Measurements from ENCODE around the gene ZNF3. TPM values are rescaled to one million over a fixed set of nuclear protein-coding genes. Genes with fewer than 3 reads are reported as not detected.

The ZNF3 gene
- total and polyA plus RNA-seq, 11 donors, result 11.2 to 21.2 (median 14.3) TPM

DNA sequence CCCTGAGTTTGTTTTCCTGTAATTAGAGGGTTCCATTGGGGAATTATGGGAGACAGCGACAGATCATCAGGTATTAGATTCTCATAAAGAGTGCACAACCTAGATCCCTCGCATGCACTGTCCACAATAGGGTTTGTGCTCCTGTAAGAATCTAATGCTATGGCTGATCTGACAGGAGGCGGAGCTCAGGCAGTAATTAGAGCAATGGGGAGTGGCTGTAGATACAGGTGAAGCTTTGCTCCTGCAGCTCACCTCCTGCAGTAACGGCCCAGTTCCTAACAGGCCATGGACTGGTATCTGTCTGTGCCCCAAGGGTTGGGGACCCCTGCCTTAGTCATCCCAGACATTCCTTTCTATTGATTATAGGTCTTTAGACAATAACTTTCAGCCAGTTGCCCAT lies 32.8 kb downstream of the ZNF3 start:
- intact Hi-C loops (cut with DNase I), result loop anchor here in 5 of 10 donors (1.0 to 5.0 kb wide), 6 partner anchors 33 to 56 kb away; partner anchors contain the start of genes AP4M1 (in 2 of the 5), MCM7 (in 2 of the 5), ZKSCAN1 (in 1 of the 5) and ZNF3 (in 1 of the 5)
- no peak overlapping the region for H3K27ac ChIP-seq

DNA sequence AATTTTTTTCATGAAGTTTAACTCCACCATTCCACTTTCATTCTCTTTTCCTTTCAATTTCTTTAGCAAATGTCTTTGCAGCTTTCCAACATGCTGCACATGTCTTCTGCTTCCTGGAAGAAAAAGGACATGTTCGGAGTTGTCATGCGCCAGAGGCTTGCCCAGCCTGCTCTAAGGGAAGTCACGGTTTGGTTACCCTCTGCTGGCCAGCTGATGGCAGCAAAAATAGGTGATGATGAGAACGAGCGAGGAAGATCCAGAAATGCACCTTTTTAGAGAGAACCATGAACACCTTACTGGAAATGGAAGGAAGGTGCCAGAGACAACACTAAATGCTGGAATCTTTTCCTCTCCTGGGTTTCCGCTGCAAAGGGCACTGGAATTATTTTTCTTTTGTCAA lies 36.8 kb downstream of the ZNF3 start:
- no peaks in the 10 kb centered on the region for H3K36me3 ChIP-seq
- no peak overlapping the region for H3K27ac ChIP-seq
- TF ChIP-seq, protein P1, sequence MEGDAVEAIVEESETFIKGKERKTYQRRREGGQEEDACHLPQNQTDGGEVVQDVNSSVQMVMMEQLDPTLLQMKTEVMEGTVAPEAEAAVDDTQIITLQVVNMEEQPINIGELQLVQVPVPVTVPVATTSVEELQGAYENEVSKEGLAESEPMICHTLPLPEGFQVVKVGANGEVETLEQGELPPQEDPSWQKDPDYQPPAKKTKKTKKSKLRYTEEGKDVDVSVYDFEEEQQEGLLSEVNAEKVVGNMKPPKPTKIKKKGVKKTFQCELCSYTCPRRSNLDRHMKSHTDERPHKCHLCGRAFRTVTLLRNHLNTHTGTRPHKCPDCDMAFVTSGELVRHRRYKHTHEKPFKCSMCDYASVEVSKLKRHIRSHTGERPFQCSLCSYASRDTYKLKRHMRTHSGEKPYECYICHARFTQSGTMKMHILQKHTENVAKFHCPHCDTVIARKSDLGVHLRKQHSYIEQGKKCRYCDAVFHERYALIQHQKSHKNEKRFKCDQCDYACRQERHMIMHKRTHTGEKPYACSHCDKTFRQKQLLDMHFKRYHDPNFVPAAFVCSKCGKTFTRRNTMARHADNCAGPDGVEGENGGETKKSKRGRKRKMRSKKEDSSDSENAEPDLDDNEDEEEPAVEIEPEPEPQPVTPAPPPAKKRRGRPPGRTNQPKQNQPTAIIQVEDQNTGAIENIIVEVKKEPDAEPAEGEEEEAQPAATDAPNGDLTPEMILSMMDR (IDR thresholded peaks at IDR 0.05), result no peak
- TF ChIP-seq POLR2A (IDR thresholded peaks at IDR 0.05), result no peak
- DNase-seq (no peak), ATAC-seq (no peak)
- intact Hi-C loops (cut with DNase I), result loop anchor here in 1 of 10 donors (5.0 kb wide), 1 partner anchor 47 kb away; no protein-coding TSS in a partner anchor
- H3K4me3 ChIP-seq, result no peak overlapping the region
- 68 to 79% (median 73%) methylated on average over 6 of the region's 6 CpGs for WGBS, 4 donors
- H3K4me1 ChIP-seq, result peaks cover 0 to 8% (median 0%) of the 10 kb centered on the region in 12 donors
- H3K27me3 ChIP-seq, result no peaks in the 10 kb centered on the region
- H3K9me3 ChIP-seq, result no peaks in the 10 kb centered on the region

More for the DNA sequence above, 32.8 kb downstream of the ZNF3 start:
- TF ChIP-seq, protein P1 (IDR thresholded peaks at IDR 0.05), result no peak
- no peak for TF ChIP-seq POLR2A (IDR thresholded peaks at IDR 0.05)
- 91 to 97% (median 94%) methylated on average over 4 of the region's 4 CpGs for WGBS, 4 donors
- peaks cover 0 to 5% (median 0%) of the 10 kb centered on the region in 9 donors for H3K36me3 ChIP-seq
- ATAC-seq, result no peak
- no peaks in the 10 kb centered on the region for H3K9me3 ChIP-seq
- peaks cover 0 to 19% (median 7%) of the 10 kb centered on the region in 12 donors for H3K4me1 ChIP-seq
- no peaks in the 10 kb centered on the region for H3K27me3 ChIP-seq
- H3K4me3 ChIP-seq, result no peak overlapping the region
- no peak for DNase-seq

GRCh38 chr7:100040575-100040974 lies 40.9 kb downstream of the ZNF3 start:
- Histone ChIP-seq H3K27ac (no peak overlapping the region), H3K27me3 (no peaks in the 10 kb centered on the region), H3K4me1 (peaks cover 0 to 8% (median 0%) of the 10 kb centered on the region in 12 donors), H3K4me3 (no peak overlapping the region), H3K9me3 (no peaks in the 10 kb centered on the region), H3K36me3 (peaks cover 0 to 30% (median 21%) of the 10 kb centered on the region in 9 donors)
- WGBS, 4 donors, result 68 to 85% (median 84%) methylated on average over 7 of the region's 7 CpGs
- DNase-seq (no peak), ATAC-seq (no peak)
- TF ChIP-seq, protein P1 (IDR thresholded peaks at IDR 0.05), result no peak
- intact Hi-C loops (cut with DNase I), result no loop called here

GRCh38 chr7:100038326-100038725 lies 43.2 kb downstream of the ZNF3 start:
- WGBS, 4 donors, result 86 to 96% (median 95%) methylated on average over 7 of the region's 7 CpGs
- intact Hi-C loops (cut with DNase I), result no loop called here
- H3K27ac ChIP-seq, result no peak overlapping the region
- ATAC-seq (no peak), DNase-seq (no peak)
- H3K4me1 ChIP-seq, result peaks cover 0 to 8% (median 0%) of the 10 kb centered on the region in 12 donors
- TF ChIP-seq, protein P1 (IDR thresholded peaks at IDR 0.05), result no peak
- no peak for TF ChIP-seq POLR2A (IDR thresholded peaks at IDR 0.05)
- H3K4me3 ChIP-seq, result no peak overlapping the region
- peaks cover 0 to 53% (median 44%) of the 10 kb centered on the region in 9 donors for H3K36me3 ChIP-seq
- H3K9me3 ChIP-seq, result no peaks in the 10 kb centered on the region
- H3K27me3 ChIP-seq, result no peaks in the 10 kb centered on the region
